ENCODE results near the gene CNTN1. TPM values are rescaled to one million over a fixed set of nuclear protein-coding genes. Genes with fewer than 3 reads are reported as not detected.

CNTN1 gene
- total and polyA plus RNA-seq, 2 of the 4 experiments (the other 2 are of a cell fraction), result 0.10 to 0.18 TPM

DNA sequence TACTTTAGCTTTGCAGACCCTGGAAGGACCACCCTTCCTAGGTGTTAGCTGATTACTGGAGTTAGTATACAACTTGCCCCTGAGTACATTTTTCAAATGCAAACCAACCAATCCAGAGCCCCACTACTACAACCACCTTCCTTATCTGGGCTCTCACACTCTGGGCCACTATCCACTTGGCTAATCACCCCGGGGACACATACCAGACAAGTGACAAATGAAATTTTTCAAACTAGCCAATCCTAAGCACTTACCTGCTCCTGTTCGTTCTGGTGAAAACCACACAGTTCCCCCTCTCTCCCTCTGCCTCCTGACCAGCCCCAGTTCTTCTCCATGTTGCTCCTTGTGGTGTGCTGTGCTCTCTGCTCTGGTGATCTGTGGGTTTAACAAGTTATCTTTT, 140.4 kb downstream of the CNTN1 start:
- CTCF ChIA-PET, result no interaction called here
- dilution Hi-C loops (cut with HindIII; ENCODE audit: low sequenced_read_pairs, unreplicated experiment) (no loop called here), in situ Hi-C loops (cut with MboI; ENCODE audit: low sequenced_read_pairs) (no loop called here), intact Hi-C loops (cut with micrococcal nuclease) (no loop called here)
- Histone ChIP-seq H2AK9ac (replicated peaks; ENCODE audit: low read depth, low read length, poor library complexity) (no peak overlapping the region), H3K27ac (ENCODE audit: insufficient read depth, low read length) (no peak overlapping the region), H3K4me3 (ENCODE audit: insufficient read depth, low read depth, low read length) (no peak overlapping the region), H3K56ac (ENCODE audit: extremely low read depth, insufficient read depth, low read length) (no peak overlapping the region), H3K9me3 (ENCODE audit: control insufficient read depth, insufficient read depth, low read length) (no peaks in the 10 kb centered on the region), H4K8ac (ENCODE audit: low read depth in 2 of 2, low read length in 2 of 2) (no peak overlapping the region), H3K23ac (ENCODE audit: low read depth, low read length) (no peak overlapping the region), H4K20me1 (ENCODE audit: insufficient read depth, low read length) (no peaks in the 10 kb centered on the region), H2BK120ac (ENCODE audit: low read depth, low read length) (no peak overlapping the region), H3K14ac (replicated peaks; ENCODE audit: low read depth, low read length) (no peak overlapping the region), H3K27me3 (ENCODE audit: control insufficient read depth, insufficient read depth, low read length) (no peaks in the 10 kb centered on the region), H4K91ac (ENCODE audit: insufficient read depth, low read depth, low read length) (no peak overlapping the region), H2BK20ac (ENCODE audit: low read depth, low read length) (no peak overlapping the region), H3K36me3 (ENCODE audit: control insufficient read depth, insufficient read depth, low read length) (no peaks in the 10 kb centered on the region), H3K9ac (ENCODE audit: low read depth, low read length) (no peak overlapping the region), H3K4me1 (ENCODE audit: control insufficient read depth, insufficient read depth, low read length) (no peaks in the 10 kb centered on the region), H3K79me1 (ENCODE audit: low read depth in 1 of 2, low read length in 2 of 2) (no peaks in the 10 kb centered on the region), H3K9me1 (ENCODE audit: insufficient read depth, low read length) (no peaks in the 10 kb centered on the region), H4K5ac (ENCODE audit: low read depth, low read length) (no peak overlapping the region), H2BK5ac (ENCODE audit: low read depth, low read length, poor library complexity, severe bottlenecking) (no peak overlapping the region), H3K4me2 (ENCODE audit: low read depth, low read length) (no peak overlapping the region), H2AK5ac (ENCODE audit: low read depth, low read length) (no peak overlapping the region), H3K4ac (ENCODE audit: low read depth, low read length) (no peak overlapping the region), H3K18ac (ENCODE audit: low read depth, low read length) (no peak overlapping the region), H2AFZ (replicated peaks; ENCODE audit: low read length, poor library complexity) (no peak overlapping the region), H2BK15ac (ENCODE audit: low read depth, low read length) (no peak overlapping the region)
- TF ChIP-seq BHLHE40 (IDR thresholded peaks at IDR 0.05; ENCODE audit: low read depth, low read length) (no peak), RFX5 (IDR thresholded peaks at IDR 0.05; ENCODE audit: low read depth, low read length) (no peak), CHD1 (IDR thresholded peaks at IDR 0.05; ENCODE audit: low read depth, low read length) (no peak), MAZ (IDR thresholded peaks at IDR 0.05; ENCODE audit: borderline replicate concordance, low read depth, low read length) (no peak), RCOR1 (IDR thresholded peaks at IDR 0.05; ENCODE audit: insufficient replicate concordance, low read length) (no peak)
- ATAC-seq (ENCODE audit: low read depth) (no peak), DNase-seq (no peak)
- 40% methylated on average over 1 of the region's 2 CpGs; no CpG with 5 or more reads in 1 of the 2 experiments for WGBS, 2 experiments (ENCODE audit: extremely low coverage in 2 of 2, insufficient read length in 1 of 2)
- no TSS peak for BruUV-seq (replicated peaks)
- POLR2A ChIA-PET (ENCODE audit: unreplicated experiment), result no interaction called here

All from IMR-90 (cell line).